Osteoblast (primary cell): ENCODE results near the gene LBX1. TPM values are rescaled to one million over a fixed set of nuclear protein-coding genes. Genes with fewer than 3 reads are reported as not detected.

Experiments used
- DNase-seq: peaks from one replicate; pipeline ENCODE4 v3.0.0; 2011; ENCODE audit warnings: low spot score, mixed read lengths; ENCODE audit not compliant: insufficient read length; ENCODE audit errors: missing footprints
- H2AFZ ChIP-seq: 2 replicates; pipeline ENCODE4 v1.6.0; 2011; ENCODE audit warnings: mild to moderate bottlenecking, low read length
- H3K27ac ChIP-seq: 2 replicates; pipeline ENCODE4 v1.5.1; 2011; ENCODE audit warnings: mild to moderate bottlenecking, low read depth, low read length, moderate library complexity
- H3K27me3 ChIP-seq: 2 replicates; pipeline ENCODE4 v1.6.0; 2012; ENCODE audit warnings: mild to moderate bottlenecking, control low read depth, inconsistent platforms, low read length, moderate library complexity; ENCODE audit not compliant: insufficient read depth
- H3K36me3 ChIP-seq: 2 replicates; pipeline ENCODE4 v1.5.1; 2011; ENCODE audit warnings: mild to moderate bottlenecking, low read length, control low read depth, moderate library complexity; ENCODE audit not compliant: insufficient read depth
- H3K4me1 ChIP-seq: 2 replicates; pipeline ENCODE4 v1.5.1; 2011; ENCODE audit warnings: mild to moderate bottlenecking, low read length, control low read depth, moderate library complexity; ENCODE audit not compliant: insufficient read depth
- H3K4me2 ChIP-seq: 2 replicates; pipeline ENCODE4 v1.6.0; 2011; ENCODE audit warnings: mild to moderate bottlenecking, low read length; ENCODE audit not compliant: insufficient read depth
- H3K4me3 ChIP-seq: fragments of 200-600 bp; sonication (generic); 3 replicates; pipeline ENCODE4 v1.5.1; 2012; ENCODE audit warnings: mild to moderate bottlenecking, low read length, inconsistent platforms; ENCODE audit not compliant: insufficient read depth
- H3K79me2 ChIP-seq: 2 replicates; pipeline ENCODE4 v1.6.0; 2012; ENCODE audit warnings: mild to moderate bottlenecking, low read length, control low read depth, inconsistent platforms; ENCODE audit not compliant: insufficient read depth
- H3K9me3 ChIP-seq: 2 replicates; pipeline ENCODE4 v1.5.1; 2011; ENCODE audit warnings: low read depth, low read length, control low read depth
- H4K20me1 ChIP-seq: 2 replicates; pipeline ENCODE4 v1.6.0; 2012; ENCODE audit warnings: mild to moderate bottlenecking, low read length, control low read depth; ENCODE audit not compliant: insufficient read depth
- total RNA-seq: library from RNA; depleted of rRNA; stranded (reverse); fragments of >200 nt; gene quantifications from 2 replicates; pipeline ENCODE4 v1.2.3, GENCODE V29; 2012
- TF ChIP-seq, protein P1 (sequence below): IDR thresholded peaks from 2 replicates; pipeline ENCODE4 v1.5.1; 2011; ENCODE audit warnings: mild to moderate bottlenecking, low read depth, low read length, moderate library complexity; ENCODE audit errors: extremely low read depth

LBX1 gene
- total RNA-seq, 1 donor: not detected

GRCh38 chr10:101189461-101190401 lies 39.5 kb downstream of the LBX1 start:
- Histone ChIP-seq H3K4me2 (no peak overlapping the region), H3K27ac (no peak overlapping the region), H3K4me3 (no peak overlapping the region), H3K79me2 (no peaks in the 10 kb centered on the region), H4K20me1 (no peaks in the 10 kb centered on the region), H3K27me3 (peaks cover 10% of the 10 kb centered on the region), H3K9me3 (no peaks in the 10 kb centered on the region), H3K36me3 (no peaks in the 10 kb centered on the region), H2AFZ (no peak overlapping the region), H3K4me1 (no peaks in the 10 kb centered on the region)
- TF ChIP-seq, protein P1, sequence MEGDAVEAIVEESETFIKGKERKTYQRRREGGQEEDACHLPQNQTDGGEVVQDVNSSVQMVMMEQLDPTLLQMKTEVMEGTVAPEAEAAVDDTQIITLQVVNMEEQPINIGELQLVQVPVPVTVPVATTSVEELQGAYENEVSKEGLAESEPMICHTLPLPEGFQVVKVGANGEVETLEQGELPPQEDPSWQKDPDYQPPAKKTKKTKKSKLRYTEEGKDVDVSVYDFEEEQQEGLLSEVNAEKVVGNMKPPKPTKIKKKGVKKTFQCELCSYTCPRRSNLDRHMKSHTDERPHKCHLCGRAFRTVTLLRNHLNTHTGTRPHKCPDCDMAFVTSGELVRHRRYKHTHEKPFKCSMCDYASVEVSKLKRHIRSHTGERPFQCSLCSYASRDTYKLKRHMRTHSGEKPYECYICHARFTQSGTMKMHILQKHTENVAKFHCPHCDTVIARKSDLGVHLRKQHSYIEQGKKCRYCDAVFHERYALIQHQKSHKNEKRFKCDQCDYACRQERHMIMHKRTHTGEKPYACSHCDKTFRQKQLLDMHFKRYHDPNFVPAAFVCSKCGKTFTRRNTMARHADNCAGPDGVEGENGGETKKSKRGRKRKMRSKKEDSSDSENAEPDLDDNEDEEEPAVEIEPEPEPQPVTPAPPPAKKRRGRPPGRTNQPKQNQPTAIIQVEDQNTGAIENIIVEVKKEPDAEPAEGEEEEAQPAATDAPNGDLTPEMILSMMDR: no peak
- no peak for DNase-seq

GRCh38 chr10:101188942-101189341 lies 40.3 kb downstream of the LBX1 start:
- TF ChIP-seq, protein P1: no peak
- H3K9me3 ChIP-seq: no peaks in the 10 kb centered on the region
- no peak overlapping the region for H3K4me3 ChIP-seq
- no peaks in the 10 kb centered on the region for H4K20me1 ChIP-seq
- no peaks in the 10 kb centered on the region for H3K4me1 ChIP-seq
- H2AFZ ChIP-seq: no peak overlapping the region
- no peaks in the 10 kb centered on the region for H3K36me3 ChIP-seq
- H3K79me2 ChIP-seq: no peaks in the 10 kb centered on the region
- no peak overlapping the region for H3K4me2 ChIP-seq
- no peak for DNase-seq
- no peak overlapping the region for H3K27ac ChIP-seq
- peaks cover 5% of the 10 kb centered on the region for H3K27me3 ChIP-seq

- no peak overlapping the region for H3K4me2 ChIP-seq
- H3K79me2 ChIP-seq: no peaks in the 10 kb centered on the region
- H3K4me3 ChIP-seq: no peak overlapping the region
- peaks cover 14% of the 10 kb centered on the region for H3K27me3 ChIP-seq
- H3K4me1 ChIP-seq: no peaks in the 10 kb centered on the region
- no peaks in the 10 kb centered on the region for H3K36me3 ChIP-seq
- H3K27ac ChIP-seq: no peak overlapping the region
- no peaks in the 10 kb centered on the region for H3K9me3 ChIP-seq
- H4K20me1 ChIP-seq: no peaks in the 10 kb centered on the region
- H2AFZ ChIP-seq: no peak overlapping the region
- TF ChIP-seq, protein P1: no peak
- no peak for DNase-seq
Measured at GRCh38 chr10:101183458-101184183, 45.6 kb downstream of the LBX1 start.

GRCh38 chr10:101182936-101183335 lies 46.3 kb downstream of the LBX1 start:
- TF ChIP-seq, protein P1: no peak
- H3K27me3 ChIP-seq: peaks cover 14% of the 10 kb centered on the region
- no peak overlapping the region for H3K4me2 ChIP-seq
- H3K27ac ChIP-seq: no peak overlapping the region
- H3K9me3 ChIP-seq: no peaks in the 10 kb centered on the region
- no peaks in the 10 kb centered on the region for H4K20me1 ChIP-seq
- H2AFZ ChIP-seq: no peak overlapping the region
- H3K4me3 ChIP-seq: no peak overlapping the region
- H3K79me2 ChIP-seq: no peaks in the 10 kb centered on the region
- no peaks in the 10 kb centered on the region for H3K36me3 ChIP-seq
- no peaks in the 10 kb centered on the region for H3K4me1 ChIP-seq
- DNase-seq: no peak
